Esophagus squamous epithelium (tissue), 5 donors: ENCODE measurements around the gene RARS1. TPM values are rescaled to one million over a fixed set of nuclear protein-coding genes. Genes with fewer than 3 reads are reported as not detected.
"Not testable (repeated sequence)": the region's sequence is repeated elsewhere in the genome, so short reads cannot be mapped to it uniquely, and the experiment has no call there.

Experiments used
- DNase-seq: peaks from one replicate; lab custom pipeline; 2025; lab: John Stamatoyannopoulos, UW
- H3K27ac ChIP-seq, 4 donors: fragments of 200-600 bp; sonication (generic); one replicate each; pipeline ENCODE4 v1.5.1; 2016 to 2019; ENCODE audit warnings: mild to moderate bottlenecking in 1 of 4
- H3K27me3 ChIP-seq, 4 donors: fragments of 200-600 bp; sonication (generic); 1 replicate in 3 of 4; 2 replicates in 1 of 4; pipeline versions ENCODE4 v1.5.1 to v1.6.0; 2017 to 2021; ENCODE audit warnings: antibody characterized with exemption in 1 of 4
- H3K36me3 ChIP-seq, 3 donors: fragments of 200-600 bp; sonication (generic); one replicate each; pipeline ENCODE4 v1.5.1; 2016 to 2019
- H3K4me1 ChIP-seq, 3 donors: fragments of 200-600 bp; sonication (generic); one replicate each; pipeline ENCODE4 v1.5.1; 2017 to 2019
- H3K4me3 ChIP-seq, 4 donors: fragments of 200-600 bp; sonication (generic); 1 replicate in 3 of 4; 2 replicates in 1 of 4; pipeline ENCODE4 v1.5.1; 2016 to 2019; ENCODE audit warnings: mild to moderate bottlenecking in 2 of 4, moderate library complexity in 1 of 4
- H3K9me3 ChIP-seq, 3 donors: fragments of 200-600 bp; sonication (generic); one replicate each; pipeline ENCODE4 v1.5.1; 2016 to 2019
- CTCF ChIP-seq, 6 experiments: fragments of 450-650 bp in 4 of 6; fragments of 200-600 bp in 2 of 6; sonication (generic) in 2 of 6; IDR thresholded peaks; one replicate each; pipeline ENCODE4 v1.5.1; 2016 to 2019; ENCODE audit warnings: antibody characterized with exemption in 6 of 6, mild to moderate bottlenecking in 4 of 6, moderate library complexity in 4 of 6
- POLR2A ChIP-seq, 4 donors: fragments of 450-650 bp; IDR thresholded peaks; one replicate each; pipeline ENCODE4 v1.6.1; 2017; ENCODE audit warnings: antibody characterized with exemption in 4 of 4, mild to moderate bottlenecking in 4 of 4, moderate library complexity in 3 of 4
- WGBS, 2 donors: methylation state at CpG; one replicate each; pipeline ENCODE4 v1.1.5; 2018; 5-methylcytosine and 5-hydroxymethylcytosine counted together
- intact Hi-C: fragments of 100-400 bp; cut with DNase I; formaldehyde crosslinking; loops from one replicate; pipeline ENCODE4 v1.15.0; 2022
- total RNA-seq, 4 donors: library from RNA; depleted of rRNA; stranded (reverse); fragments of >200 nt; gene quantifications; one replicate each; pipeline ENCODE4 v1.1.0, GENCODE V29; 2016
- donor health status: DM: yes; HTN: yes; CAD: no.

The RARS1 gene
- total RNA-seq, 4 donors from 2014 or later: 56.6 to 124 (median 85.8) TPM

GRCh38 chr5:168530621-168531150 is 44.4 kb downstream of the RARS1 start:
- 34 to 75% methylated on average over 2 to 4 of the region's 4 CpGs for WGBS, 2 donors
- Histone ChIP-seq H3K4me1 (peaks cover 0 to 15% (median 6%) of the 10 kb centered on the region in 3 donors), H3K4me3 (no peak overlapping the region), H3K9me3 (no peaks in the 10 kb centered on the region), H3K36me3 (peaks cover 0 to 3% (median 0%) of the 10 kb centered on the region in 3 donors), H3K27ac (no peak overlapping the region), H3K27me3 (peaks cover 0 to 74% (median 7%) of the 10 kb centered on the region in 4 donors)
- intact Hi-C loops: no loop called here
- DNase-seq: no peak
- no peak for TF ChIP-seq CTCF (IDR thresholded peaks at IDR 0.05)
- no peak for TF ChIP-seq POLR2A (IDR thresholded peaks at IDR 0.05)

- intact Hi-C loops: no loop called here
- Histone ChIP-seq H3K9me3 (no peaks in the 10 kb centered on the region), H3K27me3 (peaks cover 0 to 74% (median 7%) of the 10 kb centered on the region in 4 donors), H3K4me3 (no peak overlapping the region), H3K27ac (no peak overlapping the region), H3K36me3 (peaks cover 0 to 3% (median 0%) of the 10 kb centered on the region in 3 donors), H3K4me1 (peaks cover 0 to 15% (median 6%) of the 10 kb centered on the region in 3 donors)
- 67 to 81% methylated on average over 4 to 5 of the region's 5 CpGs for WGBS, 2 donors
- TF ChIP-seq POLR2A (IDR thresholded peaks at IDR 0.05) (no peak), CTCF (IDR thresholded peaks at IDR 0.05) (no peak)
- DNase-seq: no peak
Measured at GRCh38 chr5:168531191-168531590, 44.9 kb downstream of the RARS1 start.

- no peak for DNase-seq
- intact Hi-C loops: no loop called here
- Histone ChIP-seq H3K36me3 (peaks cover 0 to 3% (median 0%) of the 10 kb centered on the region in 3 donors), H3K27ac (no peak overlapping the region), H3K27me3 (peaks cover 0 to 74% (median 7%) of the 10 kb centered on the region in 4 donors), H3K4me3 (no peak overlapping the region), H3K4me1 (peaks cover 0 to 15% (median 6%) of the 10 kb centered on the region in 3 donors), H3K9me3 (no peaks in the 10 kb centered on the region)
- WGBS, 2 donors: 76 to 90% methylated on average over 5 of the region's 6 CpGs
- TF ChIP-seq CTCF (IDR thresholded peaks at IDR 0.05) (no peak), POLR2A (IDR thresholded peaks at IDR 0.05) (no peak)
Measured at GRCh38 chr5:168531987-168532864, 46.0 kb downstream of the RARS1 start.

- H3K36me3 ChIP-seq, intact Hi-C loops, H3K27ac ChIP-seq, H3K9me3 ChIP-seq, H3K4me1 ChIP-seq, H3K4me3 ChIP-seq, DNase-seq: not testable (repeated sequence)
- peaks cover 0 to 55% (median 7%) of the 10 kb centered on the region in 4 donors for H3K27me3 ChIP-seq
- 64 to 84% methylated on average over 7 of the region's 7 CpGs for WGBS, 2 donors
Measured at GRCh38 chr5:168534351-168534750, 48.1 kb downstream of the RARS1 start.

GRCh38 chr5:168537176-168537575 is 50.9 kb downstream of the RARS1 start:
- Histone ChIP-seq H3K4me1 (no peaks in the 10 kb centered on the region), H3K36me3 (no peaks in the 10 kb centered on the region), H3K4me3 (no peak overlapping the region), H3K27me3 (peaks cover 0 to 27% (median 0%) of the 10 kb centered on the region in 4 donors), H3K9me3 (no peaks in the 10 kb centered on the region), H3K27ac (no peak overlapping the region)
- intact Hi-C loops: no loop called here
- DNase-seq: no peak
- TF ChIP-seq POLR2A (IDR thresholded peaks at IDR 0.05) (no peak), CTCF (IDR thresholded peaks at IDR 0.05) (no peak)
- WGBS, 2 donors: 45 to 50% methylated on average over 1 to 2 of the region's 2 CpGs
